GM12878 (cell line): ENCODE results near the gene TGIF2. TPM values are rescaled to one million over a fixed set of nuclear protein-coding genes. Genes with fewer than 3 reads are reported as not detected.

ENCODE experiments used
- ATAC-seq: fragments of 200-7000 bp; cut with Tn5 transposase; 3 replicates; pipeline ENCODE4 v1.9.1; 2020; ENCODE audit warnings: mild to moderate bottlenecking, moderate library complexity
- BruUV-seq: library from RNA; stranded (reverse); fragments of 400-500 nt; replicated peaks from 2 replicates; lab custom pipeline; 2021; lab: Mats Ljungman, UMichigan
- CTCF ChIA-PET: fragments of 300-600 bp; sonication (Branson Sonifier 250); formaldehyde crosslinking; extraction: SDS; loops from one replicate; lab custom pipeline; 2021; ENCODE audit warnings: inconsistent platforms; lab: Yijun Ruan, JAX
- POLR2A ChIA-PET: fragments of 350-600 bp; formaldehyde crosslinking; extraction: SDS; loops from one replicate; lab custom pipeline; 2021; ENCODE audit warnings: inconsistent platforms; lab: Charles Lee
- RAD21 ChIA-PET: fragments of 300-600 bp; sonication (Branson Sonifier 250); formaldehyde crosslinking; loops from one replicate; lab custom pipeline; 2023; ENCODE audit warnings: antibody characterized with exemption; ENCODE audit not compliant: unreplicated experiment; lab: Charles Lee
- SMC1A ChIA-PET: fragments of 300-600 bp; sonication (Branson Sonifier 250); formaldehyde crosslinking; loops from one replicate; lab custom pipeline; 2023; ENCODE audit not compliant: unreplicated experiment, uncharacterized antibody; lab: Charles Lee
- DNase-seq: peaks from one replicate; pipeline ENCODE4 v3.0.0-alpha.2; 2011; ENCODE audit warnings: low read depth, low spot score
- FAIRE-seq: peaks from 3 replicates; lab custom pipeline; 2011; peaks lifted over from hg19 to GRCh38; lab: Jason Lieb, UNC
- H2AFZ ChIP-seq: 2 replicates; pipeline ENCODE4 v1.6.0; 2011; ENCODE audit warnings: low read depth, low read length, control low read depth; ENCODE audit not compliant: control insufficient read depth
- H3K27ac ChIP-seq: 2 replicates; pipeline ENCODE4 v1.5.1; 2011; ENCODE audit warnings: control low read depth; ENCODE audit not compliant: control insufficient read depth, insufficient read depth
- H3K27me3 ChIP-seq, 2 experiments: replicated peaks in 1 of 2; 2 replicates each; pipeline versions ENCODE4 v1.6.0 to v1.6.1; 2011; ENCODE audit warnings: low read length in 1 of 2; ENCODE audit not compliant: control insufficient read depth in 2 of 2, insufficient read depth in 2 of 2
- H3K36me3 ChIP-seq, 2 experiments: 2 replicates each; pipeline ENCODE4 v1.5.1; 2011; ENCODE audit warnings: low read length in 1 of 2; ENCODE audit not compliant: control insufficient read depth in 2 of 2, insufficient read depth in 2 of 2
- H3K4me1 ChIP-seq: 2 replicates; pipeline ENCODE4 v1.6.1; 2011; ENCODE audit warnings: mild to moderate bottlenecking, low read length, moderate library complexity, mixed read lengths; ENCODE audit not compliant: control insufficient read depth, insufficient read depth
- H3K4me2 ChIP-seq: 2 replicates; pipeline ENCODE4 v1.6.0; 2011; ENCODE audit warnings: control low read depth; ENCODE audit not compliant: control insufficient read depth, insufficient read depth
- H3K4me3 ChIP-seq: fragments of 200-600 bp; sonication (generic); 2 replicates; pipeline ENCODE4 v1.5.1; 2016
- H3K79me2 ChIP-seq: 2 replicates; pipeline ENCODE4 v1.6.0; 2011; ENCODE audit warnings: low read length; ENCODE audit not compliant: control insufficient read depth, insufficient read depth
- H3K9ac ChIP-seq: 2 replicates; pipeline ENCODE4 v1.8.0; 2011; ENCODE audit warnings: low read length, control low read depth, mixed read lengths; ENCODE audit not compliant: control insufficient read depth, insufficient read depth
- H3K9me3 ChIP-seq: replicated peaks from 3 replicates; pipeline ENCODE4 v1.5.1; 2011; ENCODE audit warnings: mild to moderate bottlenecking, low read length; ENCODE audit not compliant: control insufficient read depth, insufficient read depth
- H4K20me1 ChIP-seq: 2 replicates; pipeline ENCODE4 v1.6.0; 2011; ENCODE audit not compliant: control insufficient read depth, insufficient read depth
- BHLHE40 ChIP-seq, 2 experiments: fragments of 450-650 bp in 1 of 2; IDR thresholded peaks; 2 replicates each; pipeline ENCODE4 v1.6.1; 2011 to 2017; ENCODE audit warnings: low read depth in 2 of 2, borderline replicate concordance in 1 of 2, improper control_type of control experiment in 1 of 2, low read length in 1 of 2, mild to moderate bottlenecking in 1 of 2
- CBX5 ChIP-seq: sonication (generic); IDR thresholded peaks from 2 replicates; pipeline ENCODE4 v1.6.1; 2016; ENCODE audit warnings: low read depth, moderate library complexity, mild to moderate bottlenecking, inconsistent platforms
- CREB1 ChIP-seq: IDR thresholded peaks from 2 replicates; pipeline ENCODE4 v1.6.1; 2012; ENCODE audit warnings: low read depth, mild to moderate bottlenecking, inconsistent platforms
- DPF2 ChIP-seq: fragments of 450-650 bp; IDR thresholded peaks from 2 replicates; pipeline ENCODE4 v1.6.1; 2017; ENCODE audit warnings: mild to moderate bottlenecking
- FOXK2 ChIP-seq: fragments of 450-650 bp; IDR thresholded peaks from 2 replicates; pipeline ENCODE4 v1.6.1; 2017; ENCODE audit warnings: mild to moderate bottlenecking, moderate library complexity
- HDGF ChIP-seq: fragments of 450-650 bp; IDR thresholded peaks from 2 replicates; pipeline ENCODE4 v1.6.1; 2016; ENCODE audit warnings: antibody characterized with exemption
- MEF2A ChIP-seq: IDR thresholded peaks from 2 replicates; pipeline ENCODE4 v1.6.1; 2011; ENCODE audit warnings: low read depth, mild to moderate bottlenecking, low read length, moderate library complexity; ENCODE audit not compliant: insufficient read depth
- MTA2 ChIP-seq: fragments of 450-650 bp; IDR thresholded peaks from 2 replicates; pipeline ENCODE4 v1.6.1; 2016; ENCODE audit warnings: low read depth, mild to moderate bottlenecking, moderate library complexity
- MXI1 ChIP-seq: fragments of 150-350 bp; IDR thresholded peaks from 2 replicates; pipeline ENCODE4 v1.6.1; 2011; ENCODE audit warnings: low read depth, mild to moderate bottlenecking, inconsistent platforms, low read length, improper control_type of control experiment
- MYC ChIP-seq: IDR thresholded peaks from 2 replicates; pipeline ENCODE4 v1.6.1; 2011; ENCODE audit warnings: mild to moderate bottlenecking, low read length, moderate library complexity, inconsistent platforms; ENCODE audit not compliant: insufficient read depth, insufficient replicate concordance, insufficient read length, severe bottlenecking
- PML ChIP-seq: IDR thresholded peaks from 2 replicates; pipeline ENCODE4 v1.6.1; 2012; ENCODE audit warnings: low read length, inconsistent platforms
- POLR2A ChIP-seq: IDR thresholded peaks from 2 replicates; pipeline ENCODE4 v1.6.1; 2011; ENCODE audit warnings: low read depth, mild to moderate bottlenecking, low read length
- POU2F2 ChIP-seq: IDR thresholded peaks from 3 replicates; pipeline ENCODE4 v1.6.1; 2011; ENCODE audit warnings: low read depth, mild to moderate bottlenecking, low read length, borderline replicate concordance
- RELA ChIP-seq: fragments of 450-650 bp; IDR thresholded peaks from 2 replicates; pipeline ENCODE4 v1.8.0; 2014; ENCODE audit warnings: borderline replicate concordance; ENCODE audit not compliant: partially characterized antibody
- SMAD1 ChIP-seq: fragments of 450-650 bp; IDR thresholded peaks from 2 replicates; pipeline ENCODE4 v1.6.1; 2018; ENCODE audit warnings: mild to moderate bottlenecking, low read depth; ENCODE audit not compliant: partially characterized antibody
- SP1 ChIP-seq: IDR thresholded peaks from one replicate; pipeline ENCODE4 v1.6.1; 2011; ENCODE audit warnings: low read depth, low read length
- STAT3 ChIP-seq: IDR thresholded peaks from 2 replicates; pipeline ENCODE4 v1.6.1; 2011; ENCODE audit warnings: low read depth, low read length, improper control_type of control experiment
- WGBS: methylation state at CpG from one replicate; pipeline ENCODE4 v1.1.6; 2016; ENCODE audit warnings: low lambda C conversion rate; ENCODE audit not compliant: insufficient replicate concordance, insufficient coverage; ENCODE audit errors: missing lambda C conversion rate; 5-methylcytosine and 5-hydroxymethylcytosine counted together
- in situ Hi-C: fragments of 300-500 bp; cut with MboI; formaldehyde crosslinking; loops from 9 replicates; pipeline ENCODE4 v1.14.3; 2018; ENCODE audit warnings: mixed read lengths
- intact Hi-C: fragments of 100-400 bp; cut with micrococcal nuclease; formaldehyde crosslinking; loops from one replicate; pipeline ENCODE4 v1.14.2; 2022; ENCODE audit not compliant: unreplicated experiment
- polyA plus RNA-seq, 11 experiments: library from polyadenylated mRNA; depleted of rRNA in 4 of 11; unstranded in 6 of 11; stranded (reverse) in 5 of 11; fragments of >200 nt; fragmentation: Nextera tagmentation in 4 of 11; fragmentation: Illumina TruSeq in 1 of 11; extraction: Ambion mirVana in 4 of 11; extraction: Trizol in 1 of 11; gene quantifications; 1 replicate in 1 of 11; 2 replicates in 10 of 11; pipeline versions ENCODE4 v1.2.1 to v1.2.3, GENCODE V29; 2011 to 2016; ENCODE audit warnings: inconsistent platforms in 2 of 11, missing spikeins in 2 of 11, low read depth in 1 of 11
- total RNA-seq, 4 experiments: library from RNA; depleted of rRNA in 3 of 4; stranded (reverse); fragments of >200 nt in 3 of 4; fragmentation: Illumina TruSeq in 1 of 4; extraction: Trizol in 1 of 4; gene quantifications; 2 replicates each; pipeline versions ENCODE4 v1.2.1 to v1.2.3, GENCODE V29; 2013 to 2021
- TF ChIP-seq, protein P1 (sequence below): IDR thresholded peaks from 2 replicates; pipeline ENCODE4 v1.6.1; 2011; ENCODE audit warnings: borderline replicate concordance, low read depth, mild to moderate bottlenecking, moderate library complexity, mixed read lengths, low read length; ENCODE audit not compliant: insufficient read depth; ENCODE audit errors: extremely low read length
- TF ChIP-seq, protein P2 (sequence below): fragments of 450-650 bp; IDR thresholded peaks from 2 replicates; pipeline ENCODE4 v1.6.1; 2016; ENCODE audit warnings: mild to moderate bottlenecking
- TF ChIP-seq, protein P3 (sequence below): fragments of 450-650 bp; IDR thresholded peaks from 2 replicates; pipeline ENCODE4 v1.6.1; 2018; ENCODE audit warnings: mild to moderate bottlenecking, low read depth, moderate library complexity; ENCODE audit not compliant: partially characterized antibody

TGIF2 gene
- total and polyA plus RNA-seq, 10 of the 15 experiments (the other 5 are each of a cell fraction or from before 2014, with no cell fraction given): 13.1 to 47.1 (median 36.6) TPM

DNA sequence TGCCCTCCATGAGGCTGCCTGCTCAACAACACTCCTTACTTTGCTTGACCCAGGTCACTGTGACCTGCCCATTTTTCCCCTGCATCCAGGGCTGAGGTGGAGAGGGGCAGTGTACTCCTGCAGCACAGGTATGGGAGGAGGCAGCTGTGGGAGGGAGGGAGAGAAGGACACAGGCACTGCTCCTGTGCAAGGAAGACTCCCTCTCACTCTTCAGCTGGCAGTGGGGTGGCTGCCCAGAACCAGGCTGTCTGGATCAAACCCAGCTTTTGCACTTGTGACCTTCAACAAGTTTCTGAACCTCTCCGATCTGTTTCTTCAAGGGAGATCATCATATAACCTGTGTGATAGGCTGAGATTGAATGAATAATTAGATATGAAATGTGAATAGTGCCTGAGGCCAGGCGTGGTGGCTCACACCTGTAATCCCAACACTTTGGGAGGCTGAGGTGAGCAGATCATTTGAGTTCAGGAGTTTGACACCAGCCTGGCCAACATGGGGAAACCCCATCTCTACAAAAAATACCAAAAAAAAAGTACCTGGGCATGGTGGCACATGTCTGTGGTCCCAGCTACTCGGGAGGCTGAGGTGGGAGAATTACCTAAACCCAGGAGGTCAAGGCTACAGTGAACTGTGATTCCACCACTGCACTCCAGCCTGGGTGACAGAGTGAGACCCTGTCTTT is 14.1 kb downstream of the TGIF2 start:
- H3K27me3 ChIP-seq: no peaks in the 10 kb centered on the region
- H2AFZ ChIP-seq: no peak overlapping the region
- peak overlapping the region; percentile 35 for H3K27ac ChIP-seq
- BruUV-seq: no TSS peak
- H3K4me3 ChIP-seq: no peak overlapping the region
- 62% methylated on average over 3 of the region's 3 CpGs for WGBS
- SMC1A ChIA-PET: interaction anchor here (1.0 to 5.1 kb wide), 6 partner anchors 11 to 115 kb away, joined by 3 to 32 read pairs (median 4); partner anchors contain the start of gene RAB5IF
- no peaks in the 10 kb centered on the region for H4K20me1 ChIP-seq
- no peak overlapping the region for H3K4me2 ChIP-seq
- ATAC-seq (peak; percentile 58), DNase-seq (no peak), FAIRE-seq (peak; percentile 23)
- H3K79me2 ChIP-seq: peaks cover 1% of the 10 kb centered on the region
- H3K9me3 ChIP-seq: no peaks in the 10 kb centered on the region; the same call in 2 of the 3 replicates
- intact Hi-C loops: no loop called here
- H3K36me3 ChIP-seq: peaks cover 10 to 20% of the 10 kb centered on the region in 2 experiments; a peak in 3 of 4 replicates
- POLR2A ChIA-PET: interaction anchor here (0.6 to 5.9 kb wide), 6 partner anchors 9 to 288 kb away, joined by 3 to 46 read pairs (median 7); partner anchors contain the start of genes RAB5IF and TGIF2
- RAD21 ChIA-PET: interaction anchor here (0.7 to 1.9 kb wide), 7 partner anchors 8 to 102 kb away, joined by 3 to 10 read pairs (median 6); partner anchors contain the start of gene TGIF2
- H3K9ac ChIP-seq: no peak overlapping the region
- CTCF ChIA-PET: interaction anchor here (1.0 to 5.9 kb wide), 7 partner anchors 12 to 295 kb away, joined by 3 to 65 read pairs (median 3); partner anchors contain the start of genes RAB5IF and TGIF2
- in situ Hi-C loops: no loop called here
- H3K4me1 ChIP-seq: peaks cover 5% of the 10 kb centered on the region
- TF ChIP-seq SP1 (no peak), CREB1 (no peak), MTA2 (no peak), DPF2 (no peak), CBX5 (no peak), RELA (no peak), MEF2A (no peak), POU2F2 (no peak), POLR2A (no peak), MXI1 (no peak), SMAD1 (no peak), STAT3 (no peak), PML (no peak), HDGF (no peak), MYC (no peak), BHLHE40 (IDR thresholded peaks at IDR 0.05; ENCODE audit: borderline replicate concordance in 1 of 2, low read depth in 2 of 2, low read length in 1 of 2) (peak in 1 of 2 experiments; percentile 73; a peak in 2 of 4 replicates), FOXK2 (no peak)
- TF ChIP-seq, protein P1, sequence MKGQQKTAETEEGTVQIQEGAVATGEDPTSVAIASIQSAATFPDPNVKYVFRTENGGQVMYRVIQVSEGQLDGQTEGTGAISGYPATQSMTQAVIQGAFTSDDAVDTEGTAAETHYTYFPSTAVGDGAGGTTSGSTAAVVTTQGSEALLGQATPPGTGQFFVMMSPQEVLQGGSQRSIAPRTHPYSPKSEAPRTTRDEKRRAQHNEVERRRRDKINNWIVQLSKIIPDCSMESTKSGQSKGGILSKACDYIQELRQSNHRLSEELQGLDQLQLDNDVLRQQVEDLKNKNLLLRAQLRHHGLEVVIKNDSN: no peak
- TF ChIP-seq, protein P2, sequence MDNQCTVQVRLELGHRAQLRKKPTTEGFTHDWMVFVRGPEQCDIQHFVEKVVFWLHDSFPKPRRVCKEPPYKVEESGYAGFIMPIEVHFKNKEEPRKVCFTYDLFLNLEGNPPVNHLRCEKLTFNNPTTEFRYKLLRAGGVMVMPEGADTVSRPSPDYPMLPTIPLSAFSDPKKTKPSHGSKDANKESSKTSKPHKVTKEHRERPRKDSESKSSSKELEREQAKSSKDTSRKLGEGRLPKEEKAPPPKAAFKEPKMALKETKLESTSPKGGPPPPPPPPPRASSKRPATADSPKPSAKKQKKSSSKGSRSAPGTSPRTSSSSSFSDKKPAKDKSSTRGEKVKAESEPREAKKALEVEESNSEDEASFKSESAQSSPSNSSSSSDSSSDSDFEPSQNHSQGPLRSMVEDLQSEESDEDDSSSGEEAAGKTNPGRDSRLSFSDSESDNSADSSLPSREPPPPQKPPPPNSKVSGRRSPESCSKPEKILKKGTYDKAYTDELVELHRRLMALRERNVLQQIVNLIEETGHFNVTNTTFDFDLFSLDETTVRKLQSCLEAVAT: no peak
- TF ChIP-seq, protein P3, sequence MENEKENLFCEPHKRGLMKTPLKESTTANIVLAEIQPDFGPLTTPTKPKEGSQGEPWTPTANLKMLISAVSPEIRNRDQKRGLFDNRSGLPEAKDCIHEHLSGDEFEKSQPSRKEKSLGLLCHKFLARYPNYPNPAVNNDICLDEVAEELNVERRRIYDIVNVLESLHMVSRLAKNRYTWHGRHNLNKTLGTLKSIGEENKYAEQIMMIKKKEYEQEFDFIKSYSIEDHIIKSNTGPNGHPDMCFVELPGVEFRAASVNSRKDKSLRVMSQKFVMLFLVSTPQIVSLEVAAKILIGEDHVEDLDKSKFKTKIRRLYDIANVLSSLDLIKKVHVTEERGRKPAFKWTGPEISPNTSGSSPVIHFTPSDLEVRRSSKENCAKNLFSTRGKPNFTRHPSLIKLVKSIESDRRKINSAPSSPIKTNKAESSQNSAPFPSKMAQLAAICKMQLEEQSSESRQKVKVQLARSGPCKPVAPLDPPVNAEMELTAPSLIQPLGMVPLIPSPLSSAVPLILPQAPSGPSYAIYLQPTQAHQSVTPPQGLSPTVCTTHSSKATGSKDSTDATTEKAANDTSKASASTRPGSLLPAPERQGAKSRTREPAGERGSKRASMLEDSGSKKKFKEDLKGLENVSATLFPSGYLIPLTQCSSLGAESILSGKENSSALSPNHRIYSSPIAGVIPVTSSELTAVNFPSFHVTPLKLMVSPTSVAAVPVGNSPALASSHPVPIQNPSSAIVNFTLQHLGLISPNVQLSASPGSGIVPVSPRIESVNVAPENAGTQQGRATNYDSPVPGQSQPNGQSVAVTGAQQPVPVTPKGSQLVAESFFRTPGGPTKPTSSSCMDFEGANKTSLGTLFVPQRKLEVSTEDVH: no peak
